C4-2B (cell line): ENCODE data around the gene RRBP1.

Source experiments
- H3K27ac ChIP-seq: fragments of 450-650 bp; 2 replicates; pipeline ENCODE4 v1.5.1; 2017
- CTCF ChIP-seq: fragments of 450-650 bp; conservative IDR thresholded peaks from 2 replicates; pipeline ENCODE4 v1.5.1; 2017; ENCODE audit warnings: mild to moderate bottlenecking
- ZFX ChIP-seq: fragments of 450-650 bp; IDR thresholded peaks from 2 replicates; pipeline ENCODE4 v1.6.1; 2017

The RRBP1 gene

GRCh38 chr20:17696287-17696686 lies 14.2 kb upstream of the RRBP1 start:
- no peak for TF ChIP-seq ZFX
- TF ChIP-seq CTCF, result no peak
- no peak overlapping the region for H3K27ac ChIP-seq

GRCh38 chr20:17694767-17695166 lies 12.7 kb upstream of the RRBP1 start:
- TF ChIP-seq ZFX, result no peak
- TF ChIP-seq CTCF, result no peak
- H3K27ac ChIP-seq, result no peak overlapping the region

- H3K27ac ChIP-seq, result no peak overlapping the region
- no peak for TF ChIP-seq CTCF
- TF ChIP-seq ZFX, result no peak
Measured at GRCh38 chr20:17693444-17694001, 11.5 kb upstream of the RRBP1 start.

- TF ChIP-seq ZFX, result no peak
- no peak overlapping the region for H3K27ac ChIP-seq
Measured at GRCh38 chr20:17691758-17692157, 9.7 kb upstream of the RRBP1 start.

- no peak overlapping the region for H3K27ac ChIP-seq
- TF ChIP-seq CTCF, result no peak
- no peak for TF ChIP-seq ZFX
Measured at GRCh38 chr20:17690144-17690543, 8.1 kb upstream of the RRBP1 start.

- no peak overlapping the region for H3K27ac ChIP-seq
- TF ChIP-seq ZFX, result no peak
- TF ChIP-seq CTCF, result no peak
Measured at GRCh38 chr20:17688965-17689364, 6.9 kb upstream of the RRBP1 start.

GRCh38 chr20:17687800-17688199 lies 5.8 kb upstream of the RRBP1 start:
- H3K27ac ChIP-seq, result no peak overlapping the region
- TF ChIP-seq ZFX, result no peak
- TF ChIP-seq CTCF, result no peak

GRCh38 chr20:17685168-17685567 lies 3.1 kb upstream of the RRBP1 start:
- H3K27ac ChIP-seq, result no peak overlapping the region
- TF ChIP-seq ZFX, result no peak
- no peak for TF ChIP-seq CTCF
